ENCODE results near the gene TTC3. TPM values are rescaled to one million over a fixed set of nuclear protein-coding genes. Genes with fewer than 3 reads are reported as not detected.
"Not testable (repeated sequence)": the region's sequence is repeated elsewhere in the genome, so short reads cannot be mapped to it uniquely, and the experiment has no call there.

TTC3 gene
- total and polyA plus RNA-seq, 8 donors, result 103 to 214 (median 191) TPM

DNA sequence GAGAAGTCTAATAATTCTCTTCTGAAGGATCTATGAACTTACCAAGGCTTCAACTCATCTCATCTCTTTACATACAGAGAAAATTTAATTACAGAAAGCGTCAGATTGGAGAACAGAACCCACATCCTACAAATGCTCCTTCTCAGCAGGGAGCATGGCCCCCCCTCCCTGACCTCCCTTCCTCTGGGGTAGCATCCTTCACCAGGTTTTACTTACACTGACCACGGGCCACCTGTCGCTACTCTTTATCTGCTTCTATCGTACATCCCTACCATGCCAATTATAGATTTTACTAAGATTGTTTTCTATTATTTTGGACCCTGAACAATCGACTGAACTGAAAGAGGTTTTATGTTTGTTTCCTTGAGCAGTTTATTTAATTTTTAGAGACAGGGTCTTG lies 40.8 kb upstream of the TTC3 start:
- H3K27me3 ChIP-seq, result no peaks in the 10 kb centered on the region
- H3K27ac ChIP-seq, result no peak overlapping the region
- H3K4me1 ChIP-seq, result no peaks in the 10 kb centered on the region
- ATAC-seq (no peak), DNase-seq (no peak)
- TF ChIP-seq, protein P1, sequence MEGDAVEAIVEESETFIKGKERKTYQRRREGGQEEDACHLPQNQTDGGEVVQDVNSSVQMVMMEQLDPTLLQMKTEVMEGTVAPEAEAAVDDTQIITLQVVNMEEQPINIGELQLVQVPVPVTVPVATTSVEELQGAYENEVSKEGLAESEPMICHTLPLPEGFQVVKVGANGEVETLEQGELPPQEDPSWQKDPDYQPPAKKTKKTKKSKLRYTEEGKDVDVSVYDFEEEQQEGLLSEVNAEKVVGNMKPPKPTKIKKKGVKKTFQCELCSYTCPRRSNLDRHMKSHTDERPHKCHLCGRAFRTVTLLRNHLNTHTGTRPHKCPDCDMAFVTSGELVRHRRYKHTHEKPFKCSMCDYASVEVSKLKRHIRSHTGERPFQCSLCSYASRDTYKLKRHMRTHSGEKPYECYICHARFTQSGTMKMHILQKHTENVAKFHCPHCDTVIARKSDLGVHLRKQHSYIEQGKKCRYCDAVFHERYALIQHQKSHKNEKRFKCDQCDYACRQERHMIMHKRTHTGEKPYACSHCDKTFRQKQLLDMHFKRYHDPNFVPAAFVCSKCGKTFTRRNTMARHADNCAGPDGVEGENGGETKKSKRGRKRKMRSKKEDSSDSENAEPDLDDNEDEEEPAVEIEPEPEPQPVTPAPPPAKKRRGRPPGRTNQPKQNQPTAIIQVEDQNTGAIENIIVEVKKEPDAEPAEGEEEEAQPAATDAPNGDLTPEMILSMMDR (IDR thresholded peaks at IDR 0.05), result no peak
- no peaks in the 10 kb centered on the region for H3K9me3 ChIP-seq
- intact Hi-C loops (cut with DNase I), result no loop called here
- H3K4me3 ChIP-seq, result no peak overlapping the region
- no peaks in the 10 kb centered on the region for H3K36me3 ChIP-seq

DNA sequence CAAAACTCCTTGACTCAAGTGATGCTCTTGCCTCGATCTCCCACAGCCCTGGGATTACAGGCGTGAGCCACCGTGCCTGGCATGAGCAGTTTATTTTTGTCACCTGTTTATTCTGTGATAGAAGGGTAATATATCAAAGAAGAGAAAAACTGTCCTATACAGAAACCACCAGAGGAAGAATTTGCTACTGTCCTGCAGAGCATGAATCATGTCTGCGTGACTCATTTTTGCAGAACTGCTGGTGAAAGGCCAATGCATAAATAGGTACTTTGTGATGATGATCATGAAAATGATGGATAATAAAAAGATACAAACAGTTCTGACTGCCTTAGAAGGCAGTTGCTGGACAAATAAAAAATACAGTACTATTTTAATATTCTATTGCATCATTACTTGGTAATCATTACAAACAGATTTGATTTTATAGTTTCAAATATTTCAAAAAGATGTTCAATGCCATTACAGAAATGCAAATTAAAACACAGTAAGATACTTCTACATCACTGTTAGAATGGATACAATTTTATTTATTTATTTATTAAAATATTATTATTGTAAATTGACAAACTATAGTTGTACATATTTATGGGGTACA lies 40.1 kb upstream of the TTC3 start:
- Histone ChIP-seq H3K27me3 (no peaks in the 10 kb centered on the region), H3K9me3 (no peaks in the 10 kb centered on the region), H3K36me3 (no peaks in the 10 kb centered on the region), H3K27ac (no peak overlapping the region), H3K4me1 (no peaks in the 10 kb centered on the region), H3K4me3 (no peak overlapping the region)
- ATAC-seq (no peak), DNase-seq (no peak)
- TF ChIP-seq, protein P1 (IDR thresholded peaks at IDR 0.05), result no peak
- intact Hi-C loops (cut with DNase I), result no loop called here

DNA sequence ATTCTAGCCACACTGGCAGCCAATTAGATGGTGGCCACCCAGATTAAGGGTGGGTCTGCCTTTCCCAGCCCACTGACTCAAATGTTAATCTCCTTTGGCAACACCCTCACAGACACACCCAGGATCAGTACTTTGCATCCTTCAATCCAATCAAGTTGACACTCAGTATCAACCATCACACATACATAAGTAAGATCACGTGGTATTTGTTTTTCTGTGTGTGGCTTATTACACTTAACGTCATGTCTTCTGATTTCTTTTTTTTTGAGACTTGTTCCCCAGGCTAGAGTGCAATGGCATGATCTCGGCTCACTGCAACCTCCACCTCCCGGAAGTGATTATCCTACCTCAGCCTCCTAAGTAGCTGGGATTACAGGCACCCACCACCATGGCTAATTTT lies 38.7 kb upstream of the TTC3 start:
- intact Hi-C loops (cut with DNase I); H3K36me3 ChIP-seq; ATAC-seq: not testable (repeated sequence)

DNA sequence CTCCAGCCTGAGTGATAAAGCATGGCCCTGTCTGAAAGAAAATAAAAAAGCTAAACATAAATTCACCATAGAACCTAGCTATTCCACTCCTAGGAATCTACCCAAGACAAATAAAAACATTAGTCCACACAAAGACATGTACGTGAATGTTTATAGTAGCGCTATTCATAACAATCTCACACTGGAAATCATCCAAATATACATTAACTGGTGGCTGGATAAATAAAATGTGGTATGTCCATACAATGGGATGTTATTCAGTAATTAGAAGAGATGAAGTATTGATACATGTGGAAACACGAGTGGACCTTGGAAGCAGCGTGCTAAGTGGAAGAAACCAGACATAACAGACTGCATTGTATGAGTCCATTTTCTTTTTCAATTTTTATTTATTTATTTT lies 36.9 kb upstream of the TTC3 start:
- H3K36me3 ChIP-seq, result no peaks in the 10 kb centered on the region
- TF ChIP-seq, protein P1 (IDR thresholded peaks at IDR 0.05), result no peak
- intact Hi-C loops (cut with DNase I), result no loop called here
- DNase-seq (no peak), ATAC-seq (no peak)
- H3K27ac ChIP-seq, result no peak overlapping the region
- H3K4me1 ChIP-seq, result no peaks in the 10 kb centered on the region
- H3K9me3 ChIP-seq, result no peaks in the 10 kb centered on the region
- no peak overlapping the region for H3K4me3 ChIP-seq
- H3K27me3 ChIP-seq, result no peaks in the 10 kb centered on the region

More for the DNA sequence above, 38.7 kb upstream of the TTC3 start:
- H3K9me3 ChIP-seq, H3K4me3 ChIP-seq, H3K27me3 ChIP-seq, H3K4me1 ChIP-seq, DNase-seq, H3K27ac ChIP-seq: not testable (repeated sequence)

DNA sequence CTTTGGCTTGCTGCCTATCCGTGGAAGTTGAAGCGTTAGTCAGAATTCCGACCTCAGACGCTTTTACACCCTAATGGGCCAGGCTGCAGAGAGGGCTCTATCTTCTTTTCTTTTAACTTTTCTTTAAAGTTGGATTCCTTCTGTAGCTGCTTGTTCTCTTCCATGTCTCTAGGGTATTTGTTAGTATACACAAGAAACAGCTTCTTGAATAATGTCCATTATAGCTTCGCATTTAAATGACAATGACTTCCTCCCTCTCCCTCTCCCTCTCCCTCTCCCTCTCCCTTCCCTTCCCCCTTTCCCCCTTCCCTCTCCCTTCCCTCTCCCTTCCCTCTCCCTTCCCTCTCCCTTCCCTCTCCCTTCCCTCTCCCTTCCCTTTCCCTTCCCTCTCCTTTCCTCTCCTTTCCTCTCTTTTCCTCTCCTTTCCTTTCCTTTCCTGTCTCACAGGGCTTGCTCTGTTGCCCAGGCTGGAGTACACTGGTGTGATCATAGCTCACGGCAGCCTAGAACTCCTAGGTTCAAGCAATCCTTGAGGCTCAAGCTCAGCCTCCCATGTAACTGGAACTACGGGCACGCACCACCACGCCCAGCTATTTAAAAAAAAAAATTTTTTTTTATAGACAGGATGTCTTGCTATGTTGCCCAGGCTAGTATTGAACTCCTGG lies 33.5 kb upstream of the TTC3 start:
- intact Hi-C loops (cut with DNase I), result no loop called here
- DNase-seq (no peak), ATAC-seq (no peak)
- Histone ChIP-seq H3K4me3 (no peak overlapping the region), H3K4me1 (no peaks in the 10 kb centered on the region), H3K36me3 (no peaks in the 10 kb centered on the region), H3K27ac (no peak overlapping the region), H3K9me3 (no peaks in the 10 kb centered on the region), H3K27me3 (no peaks in the 10 kb centered on the region)
- TF ChIP-seq, protein P1 (IDR thresholded peaks at IDR 0.05), result no peak

DNA sequence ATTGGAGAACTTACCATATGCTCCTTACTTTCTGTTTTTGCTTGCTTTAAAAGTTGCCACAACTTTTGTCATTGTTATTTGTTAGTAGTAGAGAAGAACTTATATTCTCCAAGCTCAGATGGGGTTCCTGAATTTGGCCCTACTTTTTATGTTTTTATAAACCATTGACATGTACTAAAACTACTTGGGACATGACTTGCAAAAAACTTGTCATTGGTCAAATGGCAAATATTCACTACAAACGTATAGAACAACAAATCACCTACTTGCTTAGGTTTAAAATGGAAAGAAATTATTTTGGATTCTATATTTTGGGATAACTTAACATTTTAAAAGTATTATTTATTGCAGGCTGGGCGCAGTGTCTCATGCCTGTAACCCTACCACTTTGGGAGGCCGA lies 32.8 kb upstream of the TTC3 start:
- intact Hi-C loops (cut with DNase I), result no loop called here

More for the DNA sequence above, 32.8 kb upstream of the TTC3 start:
- H3K4me3 ChIP-seq, result no peak overlapping the region
- ATAC-seq, result no peak
- no peaks in the 10 kb centered on the region for H3K9me3 ChIP-seq
- no peaks in the 10 kb centered on the region for H3K36me3 ChIP-seq
- H3K27me3 ChIP-seq, result no peaks in the 10 kb centered on the region
- H3K4me1 ChIP-seq, result no peaks in the 10 kb centered on the region
- no peak for DNase-seq
- TF ChIP-seq, protein P1 (IDR thresholded peaks at IDR 0.05), result no peak
- H3K27ac ChIP-seq, result no peak overlapping the region
